ENCODE data around the gene MRPS34. TPM values are rescaled to one million over a fixed set of nuclear protein-coding genes. Genes with fewer than 3 reads are reported as not detected.
A peak's percentile ranks its signal among the peaks of the same experiment; 100 is the strongest.

MRPS34 gene
- total RNA-seq, 1 donor from 2014 or later, result 30.6 TPM

DNA sequence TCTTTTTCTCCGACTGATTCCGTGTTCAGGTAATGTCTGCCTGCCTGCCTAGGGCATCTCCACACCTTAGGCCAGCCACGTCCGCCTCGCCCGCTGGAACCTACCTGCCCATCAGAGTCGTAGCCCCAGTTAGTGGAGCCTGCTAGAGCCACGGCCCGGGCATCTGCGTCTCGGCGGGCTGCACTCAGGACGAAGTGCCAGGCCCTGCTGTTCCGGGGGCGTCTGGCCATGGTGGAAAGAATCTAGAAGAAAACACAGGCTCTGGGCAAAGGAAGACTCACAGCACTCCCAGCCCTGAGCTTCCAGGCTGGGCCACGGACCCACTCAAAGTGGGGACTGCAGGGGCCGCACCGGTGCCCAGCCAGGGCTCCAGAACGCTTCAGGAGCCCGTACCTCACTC, 8.3 kb upstream of the MRPS34 start:
- no peak for DNase-seq

DNA sequence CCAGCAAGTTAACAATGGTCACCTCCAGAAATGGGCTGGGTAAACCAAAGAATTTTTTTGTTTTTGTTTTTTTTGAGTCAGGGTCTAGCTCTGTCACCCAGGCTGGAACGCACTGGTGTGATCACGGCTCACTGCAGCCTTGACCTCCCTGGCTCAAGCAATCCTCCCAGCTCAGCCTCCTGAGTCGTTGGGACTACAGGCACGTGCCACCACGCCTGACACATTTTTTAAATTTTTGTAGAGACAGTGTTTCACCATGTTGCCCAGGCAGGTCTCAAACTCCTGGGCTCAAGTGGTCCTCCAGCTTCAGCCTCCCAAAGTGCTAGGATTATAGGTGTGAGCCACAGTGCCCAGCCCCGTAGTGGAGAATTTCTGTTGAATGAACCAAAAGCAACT, 7.7 kb upstream of the MRPS34 start:
- no peak for DNase-seq

DNA sequence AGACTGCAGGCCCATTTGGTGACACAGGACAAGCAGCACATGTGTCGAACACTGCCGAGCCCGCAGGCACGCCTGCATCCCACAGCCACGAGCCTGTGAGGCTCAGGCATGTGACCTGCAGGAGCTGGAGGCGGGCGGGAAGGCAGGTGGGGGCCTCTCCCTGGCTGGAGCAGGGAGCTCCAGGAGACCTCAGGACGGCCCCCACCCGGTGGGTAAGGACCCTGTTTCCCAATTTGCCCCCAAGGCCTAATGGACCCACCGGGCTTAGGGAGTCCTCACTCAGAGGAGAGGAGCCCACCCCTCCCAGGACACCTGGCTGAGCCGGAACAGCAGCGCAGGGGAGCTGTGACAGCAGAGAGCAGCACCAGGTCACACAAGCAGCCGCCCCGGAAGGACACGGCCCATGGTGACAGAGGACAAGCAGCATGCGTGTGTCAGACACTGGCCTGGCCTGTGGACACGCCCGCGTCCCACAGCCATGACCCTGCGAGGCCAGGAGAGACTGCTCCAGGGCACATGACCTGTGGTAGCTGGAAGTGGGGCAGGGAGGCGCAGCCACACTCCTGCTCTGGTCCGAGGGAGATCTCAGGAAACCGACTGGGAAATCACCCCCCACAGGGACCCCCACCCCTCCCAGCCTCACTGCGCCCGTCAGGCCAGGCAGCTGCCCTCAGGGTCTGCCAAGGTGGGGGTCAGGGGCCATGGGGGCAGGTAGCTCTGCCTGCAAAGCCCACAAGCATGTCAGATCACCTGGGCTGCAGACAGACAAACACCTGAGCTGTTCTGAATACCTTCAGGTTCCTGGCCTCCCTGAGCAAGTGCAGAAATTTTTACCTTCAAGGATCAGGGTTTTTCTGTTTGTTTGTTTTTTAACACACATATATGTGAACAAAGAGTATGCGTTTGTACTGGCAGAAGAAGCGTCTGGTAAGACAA, 7.1 kb upstream of the MRPS34 start:
- no peak for DNase-seq

DNA sequence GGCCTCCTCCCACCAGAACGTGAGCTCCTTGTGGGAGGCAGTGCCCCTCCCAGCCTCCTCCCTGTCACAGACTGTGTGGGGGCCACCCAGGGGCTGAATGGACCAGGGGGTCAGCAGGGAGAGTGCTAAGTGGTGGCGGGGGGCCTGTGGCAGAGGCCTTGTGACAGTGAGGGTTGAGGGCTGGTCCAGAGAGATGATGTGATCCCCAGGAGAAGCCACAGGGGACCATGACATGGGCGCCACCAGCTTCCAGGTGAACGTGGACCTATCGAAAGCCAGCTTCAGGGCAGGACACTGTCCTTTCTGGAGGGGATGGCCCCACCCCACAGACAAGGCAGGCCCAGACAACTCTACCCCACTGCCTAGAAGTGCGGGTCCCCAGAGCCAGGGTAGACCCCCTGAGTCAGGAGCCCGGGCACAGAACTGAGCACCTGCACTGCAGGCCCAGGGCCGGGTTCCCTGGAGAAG, 6.3 kb upstream of the MRPS34 start:
- no peak for DNase-seq

DNA sequence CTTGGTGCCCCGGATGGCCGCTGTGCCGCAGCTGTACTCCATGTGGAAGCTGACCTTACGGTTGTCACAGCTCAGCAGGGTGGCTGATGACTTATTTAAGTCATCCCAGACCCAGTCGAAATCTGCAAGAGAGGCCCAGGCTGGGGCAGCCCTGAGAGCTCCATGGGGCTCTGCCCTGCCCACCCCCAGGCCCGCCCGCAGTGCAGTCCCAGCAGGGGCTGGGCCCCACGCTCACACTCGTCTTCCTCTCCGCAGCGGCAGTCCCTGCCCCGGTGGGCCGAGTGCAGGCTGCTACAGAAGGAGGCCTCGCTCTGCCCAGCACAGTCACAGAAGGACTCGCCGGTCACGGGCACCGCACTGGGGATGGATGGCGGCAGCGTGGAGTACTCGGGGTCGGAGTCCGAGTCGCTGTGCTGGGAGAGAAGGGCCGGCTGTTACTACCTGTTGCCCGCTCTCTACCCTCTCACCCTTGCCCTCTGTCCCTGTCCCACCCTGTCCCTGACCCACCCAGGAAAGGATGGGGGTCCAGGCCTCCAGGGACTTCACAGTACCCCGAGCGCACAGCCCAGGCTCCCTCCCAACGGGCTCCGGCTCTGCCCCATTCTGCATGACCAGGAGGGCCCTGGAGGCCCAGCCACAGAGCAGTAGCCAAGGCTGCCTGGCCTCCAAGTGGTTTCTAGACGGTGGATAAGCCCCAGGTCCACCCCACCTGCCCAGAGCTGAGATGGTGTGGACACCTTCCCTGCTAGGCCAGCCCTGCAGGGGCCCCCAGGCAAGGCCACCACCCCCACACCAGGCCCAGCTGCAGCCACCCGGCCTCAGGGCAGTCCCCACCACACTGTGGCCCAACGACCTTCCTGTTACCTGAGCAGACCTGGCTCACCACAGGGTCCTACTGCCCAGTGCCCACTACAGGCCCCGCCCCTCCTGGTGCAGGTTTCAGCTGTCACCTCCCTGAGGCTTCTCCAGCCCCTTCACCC, 5.6 kb upstream of the MRPS34 start:
- no peak for DNase-seq

DNA sequence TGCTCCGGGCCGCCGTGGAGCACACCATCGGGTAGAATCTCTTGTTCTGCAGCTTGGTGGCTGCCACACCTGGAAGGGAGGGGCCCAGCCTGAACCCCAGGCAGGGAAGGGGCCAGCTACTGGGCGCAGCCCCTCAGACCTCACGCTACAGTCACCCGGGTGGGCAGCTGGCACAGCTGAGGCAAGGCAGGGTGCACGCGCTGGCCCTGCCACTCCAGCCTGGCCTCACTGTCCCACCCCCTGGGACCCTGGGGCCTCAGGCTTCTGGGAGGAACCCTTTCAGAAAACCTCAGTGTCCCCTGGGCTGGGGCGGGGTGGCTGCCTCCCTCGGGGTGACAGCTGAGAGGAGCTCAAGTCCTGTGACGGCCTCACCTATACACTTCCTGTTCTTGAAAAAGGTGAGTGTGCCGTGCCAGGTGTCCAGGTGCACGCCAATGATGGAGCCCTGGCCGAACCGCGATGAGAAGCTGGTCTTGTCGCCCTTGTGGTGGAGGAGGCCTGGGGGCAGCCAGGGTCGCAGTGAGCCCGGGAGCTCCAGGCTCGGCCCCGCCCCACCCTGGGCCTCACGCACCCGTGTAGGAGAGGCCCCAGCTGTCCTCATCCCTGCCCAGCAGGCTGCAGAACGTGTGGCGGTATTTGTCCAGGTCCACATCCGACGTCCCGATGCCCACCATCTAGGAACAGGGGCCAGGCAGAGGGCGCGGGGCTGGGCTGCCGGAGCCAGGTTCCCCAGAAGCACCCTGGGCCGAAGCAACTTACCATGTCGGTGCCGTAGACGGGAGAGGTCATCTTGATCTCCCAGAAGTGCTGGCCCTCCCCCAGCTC, 4.7 kb upstream of the MRPS34 start:
- no peak for DNase-seq

DNA sequence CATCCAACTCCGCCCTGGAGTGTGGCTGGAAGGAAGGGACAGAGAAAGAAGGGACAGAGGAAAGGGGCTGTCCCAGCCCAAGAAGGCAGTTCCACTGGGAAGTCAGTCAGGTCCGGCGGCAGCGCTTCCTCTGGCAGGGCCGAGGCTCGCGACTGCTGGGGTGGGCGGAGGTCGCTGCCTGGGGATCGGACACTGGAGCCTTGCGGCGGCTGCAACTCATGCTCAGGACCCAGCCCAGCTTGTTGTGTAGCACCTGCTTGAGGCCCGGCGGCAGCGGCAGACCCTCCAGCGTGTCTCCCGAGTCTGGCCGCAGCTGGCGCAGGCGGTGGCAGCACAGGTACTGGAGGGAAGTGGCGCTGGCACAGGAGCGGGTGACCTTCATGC, 4.0 kb upstream of the MRPS34 start:
- no peak for DNase-seq

DNA sequence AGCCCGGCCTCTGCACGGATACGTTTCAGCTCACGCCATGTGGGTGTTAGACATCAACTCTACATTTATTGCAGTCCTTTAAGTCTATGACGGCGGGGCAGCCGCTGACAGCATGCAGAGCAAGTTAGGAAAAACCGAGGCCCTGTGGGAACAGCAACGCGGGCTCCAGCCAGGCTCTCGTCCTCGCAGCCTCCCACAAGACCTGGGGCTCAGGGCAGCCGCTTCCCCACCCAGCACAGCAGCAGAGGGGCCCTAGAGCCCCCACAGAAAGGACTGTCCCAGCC, 3.7 kb upstream of the MRPS34 start:
- DNase-seq, result no peak

DNA sequence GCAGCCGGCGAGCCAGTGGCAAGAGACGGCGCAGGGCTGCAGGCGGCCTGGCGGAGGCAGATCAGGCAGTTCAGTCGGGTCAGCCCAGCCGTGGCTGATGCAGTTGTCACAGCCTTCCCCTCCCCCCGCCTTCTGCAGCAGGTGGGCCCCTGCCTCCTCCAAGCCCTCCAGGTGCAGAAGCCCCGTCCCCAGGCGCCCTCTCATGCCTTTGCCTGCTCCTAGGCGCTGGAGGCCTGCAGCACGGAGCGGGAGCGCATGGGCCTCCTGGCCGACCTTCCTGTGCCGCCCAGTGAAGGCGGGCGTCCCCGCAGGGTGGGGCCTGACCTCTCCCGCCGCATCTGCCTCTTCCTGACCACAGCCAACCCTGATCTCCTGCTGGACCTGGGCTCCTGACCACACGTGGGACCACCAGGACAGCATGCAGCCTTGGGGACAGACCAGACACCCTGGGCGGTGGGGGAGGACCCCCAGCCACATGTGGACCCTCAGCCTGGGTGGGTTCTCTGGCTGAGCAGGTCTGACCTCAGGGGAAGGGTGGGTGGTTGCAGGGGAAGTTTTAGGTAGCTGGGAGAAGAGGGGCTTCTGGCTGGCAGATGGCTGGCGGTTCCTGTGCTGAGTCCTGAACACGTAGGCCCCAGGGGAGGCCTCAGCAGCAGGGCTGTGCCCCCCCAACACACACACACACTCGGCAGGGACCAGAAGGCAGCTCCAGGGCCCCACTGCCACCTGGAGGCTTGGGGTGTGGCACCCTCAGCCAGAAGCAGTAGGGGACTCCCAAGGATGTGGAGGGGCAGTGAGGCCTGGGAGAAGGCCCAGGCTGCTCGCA, 3.1 kb upstream of the MRPS34 start:
- no peak for DNase-seq

DNA sequence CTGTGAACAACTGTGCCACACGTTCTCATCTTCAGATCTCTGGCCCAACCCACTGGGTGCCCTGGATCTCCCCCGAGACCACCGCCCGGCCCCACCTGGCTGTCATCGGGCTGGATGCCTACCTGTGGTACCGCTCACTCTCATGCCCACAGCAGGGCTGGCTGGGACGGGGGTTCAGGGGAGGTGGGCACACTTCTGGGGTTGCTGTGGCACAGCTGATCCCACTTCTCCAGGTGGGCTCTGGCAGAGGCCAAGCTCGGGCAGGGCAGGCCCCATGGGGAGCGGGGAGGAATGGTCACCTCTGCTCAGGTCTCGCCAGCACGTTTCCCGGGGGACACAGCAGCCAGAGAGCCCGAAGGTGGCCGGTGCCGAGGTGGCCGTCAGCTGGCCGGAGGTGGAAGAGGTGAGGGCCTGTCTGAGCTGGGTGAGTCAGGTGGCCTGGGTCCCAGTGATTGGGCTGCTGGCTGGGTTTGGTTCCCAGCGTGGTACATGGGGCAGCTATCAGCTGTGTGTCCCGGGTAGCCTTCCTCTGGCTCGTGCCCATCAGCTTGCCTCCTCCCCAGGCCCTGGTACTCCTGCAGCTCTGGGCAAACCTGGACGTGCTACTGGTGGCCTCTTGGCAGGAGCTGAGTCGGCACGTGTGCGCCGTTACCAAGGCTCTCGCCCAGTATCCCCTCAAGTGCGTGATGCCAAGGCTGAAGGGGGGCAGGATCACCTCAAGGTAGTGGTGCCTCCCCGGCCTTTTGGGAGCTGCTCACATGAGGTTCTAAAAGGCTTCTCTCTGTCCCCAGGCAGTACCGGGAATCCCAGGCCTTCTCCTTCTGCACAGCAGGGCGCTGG, 2.3 kb upstream of the MRPS34 start:
- DNase-seq, result no peak

DNA sequence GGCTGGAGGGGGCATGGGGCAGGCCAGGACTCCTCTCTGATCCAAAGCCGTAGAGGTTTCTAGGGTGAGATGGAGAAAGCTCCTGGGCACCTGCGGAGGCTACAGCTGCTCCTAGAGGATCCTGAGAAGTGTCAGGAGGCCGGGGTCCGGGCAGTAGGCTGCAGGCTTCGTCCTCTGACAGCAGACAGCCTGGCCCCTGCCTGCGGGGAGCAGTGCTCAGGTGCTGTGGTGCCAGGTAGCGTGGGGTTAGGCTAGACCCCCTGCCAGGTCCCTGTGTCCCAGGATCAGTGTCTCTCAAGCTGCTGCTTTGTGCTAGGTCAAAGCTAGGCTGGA, 1.5 kb upstream of the MRPS34 start:
- DNase-seq, result no peak

DNA sequence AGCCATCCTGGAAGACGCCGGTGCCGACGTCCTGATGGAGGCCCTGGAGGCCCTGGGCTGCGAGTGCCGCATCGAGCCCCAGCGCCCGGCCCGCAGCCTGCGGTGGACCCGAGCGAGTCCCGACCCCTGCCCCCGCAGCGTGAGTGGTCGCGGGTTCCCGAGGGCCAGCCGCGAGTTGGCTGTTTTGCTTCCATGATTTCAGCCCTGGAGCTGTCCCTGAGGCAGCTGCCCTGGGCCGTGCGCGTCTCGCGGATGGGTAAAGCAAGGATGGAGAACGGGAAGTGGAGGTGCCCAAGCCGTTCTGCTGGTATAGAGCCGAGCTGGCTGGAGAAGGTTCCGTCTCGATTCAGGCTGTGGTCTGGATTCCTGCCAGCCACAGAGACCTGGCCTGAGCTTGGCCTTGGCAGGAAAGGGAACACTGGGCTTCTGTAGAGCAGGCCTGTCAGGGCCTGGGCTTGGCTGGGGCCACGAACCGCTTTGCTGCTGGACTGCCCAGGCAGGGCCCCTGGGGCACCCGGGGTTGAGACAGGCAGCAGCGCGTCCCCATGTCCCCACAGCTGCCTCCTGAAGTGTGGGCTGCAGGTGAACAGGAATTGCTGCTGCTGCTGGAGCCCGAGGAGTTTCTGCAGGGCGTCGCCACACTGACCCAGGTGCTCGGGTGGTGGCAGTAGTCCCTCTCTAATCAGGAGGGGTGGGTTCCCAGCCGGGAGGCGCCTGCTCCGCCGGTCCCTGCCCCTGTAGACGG, 941 bp upstream of the MRPS34 start:
- no peak for DNase-seq

DNA sequence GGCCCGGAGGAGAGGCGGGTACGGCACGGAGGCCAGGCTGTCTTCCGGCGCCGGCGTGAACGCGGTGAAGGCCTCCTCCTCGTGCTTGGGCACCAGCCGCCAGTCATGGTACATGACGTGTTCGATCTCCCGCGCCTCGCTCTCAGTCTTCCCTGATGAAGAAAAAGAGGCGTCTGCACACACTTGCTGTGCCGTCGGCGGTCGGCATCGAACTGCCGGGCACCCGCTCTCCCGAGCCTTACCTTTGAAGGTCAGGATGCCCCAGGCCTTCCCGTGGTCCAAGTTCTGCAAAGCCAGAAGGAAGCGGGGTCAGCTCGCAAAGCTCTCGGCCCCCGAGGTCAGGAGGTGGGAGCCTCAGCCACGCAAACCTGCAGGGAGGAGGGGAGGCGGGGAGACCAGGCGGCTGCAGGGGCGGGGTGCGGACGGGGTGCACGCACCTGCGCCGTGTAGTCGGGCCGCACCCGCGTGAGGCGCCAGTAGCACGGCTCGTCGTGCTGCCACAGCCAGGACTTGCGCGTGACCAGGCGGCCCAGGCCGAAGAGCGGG, 499 bp downstream of the MRPS34 start, which contains the start of gene EME2:
Gene EME2 (plus strand): TSS at position 449 of the 546 bp plus-strand sequence. CDS start 418 bp downstream, outside the sequence.
- no peak for DNase-seq

DNA sequence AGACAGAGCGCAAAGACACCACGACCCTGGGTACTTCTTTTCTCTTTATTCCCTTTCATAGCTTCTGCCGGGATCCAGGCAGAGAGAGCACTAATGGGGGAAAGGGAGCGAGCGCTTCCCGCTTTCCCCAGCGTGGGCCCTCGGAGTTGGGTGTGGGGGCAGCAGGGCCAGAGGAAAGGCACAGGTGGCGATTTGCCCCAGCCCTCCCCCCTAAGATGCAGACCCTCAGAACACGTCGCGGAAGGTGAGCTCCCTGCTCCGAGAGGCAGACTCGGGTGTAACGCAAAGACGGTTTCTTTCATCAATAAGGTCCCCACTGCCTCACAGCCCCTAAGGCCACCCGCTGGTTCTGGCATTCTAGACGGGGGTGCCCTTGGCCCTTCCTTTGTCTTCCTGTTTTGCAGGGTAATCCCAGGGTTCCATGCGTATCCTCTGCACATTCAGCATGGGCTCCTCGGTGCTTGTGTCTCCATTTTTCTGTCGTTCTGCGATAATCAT, 1.0 kb downstream of the MRPS34 start:
- DNase-seq, result no peak

DNA sequence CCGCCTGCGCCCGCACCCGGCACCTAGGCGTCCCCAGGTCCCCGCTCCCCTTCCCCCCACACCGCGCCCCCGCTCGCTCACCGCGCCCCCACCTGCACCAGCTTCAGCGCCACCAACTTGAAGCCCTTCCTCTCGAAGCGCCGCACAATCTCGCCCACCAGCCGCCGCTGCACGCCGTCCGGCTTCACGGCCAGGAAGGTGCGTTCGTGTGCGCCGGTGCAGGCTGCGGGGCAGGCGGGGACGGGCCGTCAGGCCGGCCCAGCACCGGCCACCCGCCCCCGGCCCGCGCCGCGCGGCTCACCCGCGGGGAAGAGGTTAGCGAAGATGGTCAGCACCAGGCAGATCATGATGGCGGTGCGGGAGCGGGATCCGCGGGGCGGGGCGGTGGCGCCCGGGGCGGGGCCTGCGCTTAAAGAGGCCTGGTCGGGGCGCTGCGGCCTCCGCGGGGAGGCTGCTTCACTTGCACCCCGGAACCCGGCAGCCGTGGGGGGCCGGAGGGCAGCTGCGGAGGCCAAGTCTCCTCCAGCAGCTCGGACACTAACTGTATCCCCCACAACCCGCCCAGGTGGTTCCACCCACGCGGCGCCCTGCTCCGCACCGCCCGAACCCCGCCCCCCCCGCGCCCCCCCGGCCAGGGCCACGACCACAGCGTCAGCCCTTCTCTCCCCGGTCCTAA, 1.6 kb downstream of the MRPS34 start, which contains the start of gene NME3:
Gene NME3 (minus strand): TSS at position 356 of the 676 bp plus-strand sequence. CDS start 9 bp downstream, at position 347.
- DNase-seq, result peak; percentile 43

DNA sequence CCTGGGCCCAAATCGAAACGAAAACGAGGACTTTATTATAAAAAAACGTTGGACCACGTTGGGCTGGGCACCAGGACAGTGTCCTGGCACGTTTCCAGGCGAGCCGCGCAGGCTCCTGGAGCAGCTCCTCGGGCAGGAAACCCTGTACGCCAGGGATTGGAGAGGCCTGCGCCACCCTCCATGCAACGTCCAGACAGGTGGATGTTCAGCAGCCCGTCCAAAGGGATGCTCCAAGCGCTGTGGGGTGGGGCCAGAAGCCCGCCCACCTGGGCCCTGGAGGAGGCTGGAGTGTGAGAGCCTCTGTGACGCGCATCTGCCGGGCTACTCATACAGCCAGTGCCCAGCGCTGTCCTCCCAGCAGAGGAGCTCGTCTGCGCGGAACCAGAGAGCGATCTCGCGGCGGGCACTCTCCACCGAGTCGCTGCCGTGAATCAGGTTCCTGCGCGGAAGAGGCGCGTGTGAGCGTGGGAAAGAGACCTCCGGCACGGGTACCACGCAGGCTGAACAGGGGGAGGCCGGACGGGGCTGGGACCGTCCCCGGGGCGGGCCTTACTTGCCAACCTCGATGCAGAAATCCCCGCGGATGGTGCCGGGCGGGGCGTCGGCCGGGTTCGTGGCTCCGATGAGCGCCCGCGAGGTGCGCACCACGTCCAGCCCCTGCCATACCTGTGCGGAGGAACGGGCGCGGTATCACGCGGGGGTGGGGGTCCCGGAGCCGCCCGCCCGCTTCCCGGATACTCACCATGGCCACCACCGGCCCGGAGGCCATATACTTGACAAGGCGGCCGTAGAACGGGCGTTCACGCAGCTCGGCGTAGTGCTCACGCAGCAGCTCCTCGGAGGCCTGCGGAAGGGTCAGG, 2.4 kb downstream of the MRPS34 start:
- peak; percentile 59 for DNase-seq

All from occipital lobe (tissue), 2 donors.